NOMO-1 (cell line): ENCODE data around the gene PTPRN2.
A peak's percentile ranks its signal among the peaks of the same experiment; 100 is the strongest.

ENCODE experiments used
- DNase-seq, 2 experiments: peaks; one replicate each; lab custom pipeline; 2025; ENCODE audit not compliant: unreplicated experiment in 2 of 2; lab: John Stamatoyannopoulos, UW

PTPRN2 gene

GRCh38 chr7:157522954-157523353 lies 1064.7 kb downstream of the PTPRN2 start:
- no peak for DNase-seq

GRCh38 chr7:157522189-157522588 lies 1065.4 kb downstream of the PTPRN2 start:
- no peak for DNase-seq

- DNase-seq = no peak
Measured at GRCh38 chr7:157521752-157522151, 1065.9 kb downstream of the PTPRN2 start.

- no peak for DNase-seq
Measured at GRCh38 chr7:157521061-157521731, 1066.4 kb downstream of the PTPRN2 start.

GRCh38 chr7:157520249-157520648 lies 1067.4 kb downstream of the PTPRN2 start:
- no peak for DNase-seq

GRCh38 chr7:157519798-157520244 lies 1067.8 kb downstream of the PTPRN2 start:
- no peak for DNase-seq

- no peak for DNase-seq
Measured at GRCh38 chr7:157519246-157519645, 1068.4 kb downstream of the PTPRN2 start.

GRCh38 chr7:157518514-157519175 lies 1069.0 kb downstream of the PTPRN2 start:
- DNase-seq = no peak

GRCh38 chr7:157517782-157518513 lies 1069.7 kb downstream of the PTPRN2 start:
- DNase-seq = no peak

GRCh38 chr7:157516911-157517781 lies 1070.5 kb downstream of the PTPRN2 start:
- DNase-seq = no peak

- DNase-seq = no peak
Measured at GRCh38 chr7:157516311-157516710, 1071.3 kb downstream of the PTPRN2 start.

- no peak for DNase-seq
Measured at GRCh38 chr7:157515342-157516041, 1072.1 kb downstream of the PTPRN2 start.

GRCh38 chr7:157514746-157515145 lies 1072.9 kb downstream of the PTPRN2 start:
- no peak for DNase-seq

- no peak for DNase-seq
Measured at GRCh38 chr7:157514306-157514705, 1073.3 kb downstream of the PTPRN2 start.

- DNase-seq = no peak
Measured at GRCh38 chr7:157513682-157514081, 1073.9 kb downstream of the PTPRN2 start.

GRCh38 chr7:157513162-157513621 lies 1074.4 kb downstream of the PTPRN2 start:
- no peak for DNase-seq

GRCh38 chr7:157509226-157509625 lies 1078.4 kb downstream of the PTPRN2 start:
- no peak for DNase-seq

- no peak for DNase-seq
Measured at GRCh38 chr7:157508477-157508881, 1079.1 kb downstream of the PTPRN2 start.

GRCh38 chr7:157507987-157508386 lies 1079.6 kb downstream of the PTPRN2 start:
- DNase-seq = peak; percentile 73 to 81

GRCh38 chr7:157506268-157506667 lies 1081.4 kb downstream of the PTPRN2 start:
- DNase-seq = no peak
